ENCODE data around the gene PLA2G4F.

DNA sequence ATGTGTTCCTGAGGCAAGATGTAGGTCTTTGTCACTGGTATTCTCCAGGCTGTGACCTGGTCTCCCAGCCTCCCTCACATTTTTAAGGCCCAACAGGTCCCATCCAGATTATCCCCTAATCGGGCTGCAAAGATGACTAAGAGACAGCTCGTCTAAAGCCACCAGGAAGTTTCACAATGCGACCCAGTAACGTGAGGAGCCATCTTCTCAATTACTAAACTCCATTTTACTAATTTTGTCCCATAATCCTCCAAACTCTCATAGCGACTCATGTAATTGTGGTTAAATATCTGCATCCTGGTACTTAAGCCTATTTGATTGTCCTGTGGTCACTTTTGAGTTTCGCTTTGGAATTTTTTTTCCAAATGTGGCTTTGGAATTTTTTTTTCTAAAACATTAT lies 8.7 kb upstream of the PLA2G4F start:
- no peak for TF ChIP-seq CTCF (IDR thresholded peaks at IDR 0.05; ENCODE audit: insufficient read depth, low read length)
- no peak for TF ChIP-seq GABPA (IDR thresholded peaks at IDR 0.05; ENCODE audit: low read depth)

Measured in HL-60 (cell line).